HUES64 (cell line): Measurements from ENCODE around the gene RBM28.
"Not testable (repeated sequence)": the region's sequence is repeated elsewhere in the genome, so short reads cannot be mapped to it uniquely, and the experiment has no call there.

Source experiments
- H3K27ac ChIP-seq: 2 replicates; pipeline ENCODE4 v1.7.0; 2013; ENCODE audit warnings: low read depth, low read length, inconsistent platforms
- H3K27me3 ChIP-seq: 2 replicates; pipeline ENCODE4 v1.6.1; 2013; ENCODE audit warnings: mild to moderate bottlenecking, low read length; ENCODE audit not compliant: insufficient read depth
- H3K36me3 ChIP-seq: 2 replicates; pipeline ENCODE4 v1.6.1; 2013; ENCODE audit warnings: mild to moderate bottlenecking, low read length; ENCODE audit not compliant: insufficient read depth
- H3K4me1 ChIP-seq: 2 replicates; pipeline ENCODE4 v1.6.1; 2013; ENCODE audit warnings: mild to moderate bottlenecking, low read length, moderate library complexity; ENCODE audit not compliant: insufficient read depth
- H3K4me3 ChIP-seq: 2 replicates; pipeline ENCODE4 v1.5.1; 2013; ENCODE audit warnings: mild to moderate bottlenecking, low read length, moderate library complexity
- H3K9ac ChIP-seq: 2 replicates; pipeline ENCODE4 v1.6.1; 2013; ENCODE audit warnings: mild to moderate bottlenecking, low read depth, low read length
- H3K9me3 ChIP-seq: 2 replicates; pipeline ENCODE4 v1.6.1; 2013; ENCODE audit warnings: low read depth, low read length; ENCODE audit not compliant: insufficient read depth
- whole genome bisulfite sequencing: fragments of 150-250, 120-280 bp; methylation state at CpG from one replicate; pipeline ENCODE4 v1.1.7; 2013; ENCODE audit warnings: missing lambda C conversion rate; 5-methylcytosine and 5-hydroxymethylcytosine counted together

Gene RBM28

DNA sequence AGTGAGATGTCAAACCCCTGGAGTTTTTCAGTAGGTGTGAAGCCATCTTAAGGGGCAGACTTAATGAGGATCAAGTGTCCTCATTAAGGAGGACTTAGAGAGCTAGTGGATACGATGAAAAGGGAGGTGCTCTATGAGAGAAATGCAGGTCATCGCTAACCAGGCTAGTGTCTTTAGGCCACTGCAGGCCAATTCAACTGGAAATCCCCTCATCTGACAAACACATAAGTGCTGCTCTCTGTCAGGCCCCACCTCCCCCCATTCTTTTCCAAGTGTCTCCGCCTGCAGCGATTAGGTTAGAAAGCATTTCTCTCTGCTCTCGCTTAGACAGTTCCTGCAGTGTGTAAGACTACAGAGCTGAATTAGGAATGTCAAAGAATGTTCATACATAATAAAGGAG is 33.7 kb downstream of the RBM28 start:
- peaks cover 92% of the 10 kb centered on the region for H3K36me3 ChIP-seq
- 96% methylated on average over 5 of the region's 5 CpGs for WGBS
- no peaks in the 10 kb centered on the region for H3K4me1 ChIP-seq
- no peaks in the 10 kb centered on the region for H3K9me3 ChIP-seq
- no peaks in the 10 kb centered on the region for H3K27me3 ChIP-seq
- no peak overlapping the region for H3K4me3 ChIP-seq
- no peak overlapping the region for H3K27ac ChIP-seq
- H3K9ac ChIP-seq = no peak overlapping the region

DNA sequence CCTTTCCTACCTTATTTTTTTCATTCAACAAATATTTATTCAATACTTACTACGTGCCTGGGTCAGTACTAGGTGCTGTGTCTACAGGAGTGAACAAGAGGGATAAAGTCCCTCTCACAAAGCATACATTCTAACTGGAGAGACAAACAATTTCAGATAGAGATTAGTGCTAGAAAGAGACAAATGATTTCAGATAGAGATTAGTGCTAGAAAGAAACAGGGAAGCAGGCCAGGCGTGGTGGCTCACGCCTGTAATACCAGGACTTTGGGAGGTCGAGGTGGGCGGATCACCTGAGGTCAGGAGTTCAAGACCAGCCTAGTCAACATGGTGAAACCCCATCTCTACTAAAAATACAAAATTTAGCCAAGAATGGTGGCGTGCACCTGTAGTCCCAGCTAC is 34.6 kb downstream of the RBM28 start:
- WGBS = 96% methylated on average over 6 of the region's 6 CpGs
- no peak overlapping the region for H3K27ac ChIP-seq
- H3K36me3 ChIP-seq = peaks cover 89% of the 10 kb centered on the region
- H3K4me1 ChIP-seq = no peaks in the 10 kb centered on the region
- no peak overlapping the region for H3K4me3 ChIP-seq
- H3K27me3 ChIP-seq = no peaks in the 10 kb centered on the region
- no peak overlapping the region for H3K9ac ChIP-seq
- no peaks in the 10 kb centered on the region for H3K9me3 ChIP-seq

DNA sequence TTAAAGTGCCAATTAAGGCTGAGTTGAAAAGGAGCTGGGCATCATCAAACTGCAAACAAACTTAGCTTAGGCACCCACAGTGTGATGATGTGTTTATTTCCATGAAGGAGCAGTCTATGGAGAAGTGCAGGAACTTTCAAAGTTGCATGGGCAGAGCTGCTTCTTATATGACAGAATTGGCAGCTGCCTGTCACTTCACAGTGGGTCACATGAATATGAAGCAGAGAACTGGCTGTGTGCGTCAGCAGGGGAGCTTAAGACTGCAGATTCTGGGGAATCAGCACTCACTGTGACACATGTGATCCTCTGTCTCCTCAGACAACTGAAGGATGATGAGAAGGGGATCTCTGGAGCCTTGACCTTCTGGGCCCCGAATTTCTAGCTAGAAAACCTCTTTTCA is 36.6 kb downstream of the RBM28 start:
- no peak overlapping the region for H3K4me3 ChIP-seq
- no peaks in the 10 kb centered on the region for H3K27me3 ChIP-seq
- H3K9me3 ChIP-seq = no peaks in the 10 kb centered on the region
- no peak overlapping the region for H3K27ac ChIP-seq
- H3K36me3 ChIP-seq = peaks cover 80% of the 10 kb centered on the region
- no peak overlapping the region for H3K9ac ChIP-seq
- 95% methylated on average over 2 of the region's 2 CpGs for WGBS
- no peaks in the 10 kb centered on the region for H3K4me1 ChIP-seq

DNA sequence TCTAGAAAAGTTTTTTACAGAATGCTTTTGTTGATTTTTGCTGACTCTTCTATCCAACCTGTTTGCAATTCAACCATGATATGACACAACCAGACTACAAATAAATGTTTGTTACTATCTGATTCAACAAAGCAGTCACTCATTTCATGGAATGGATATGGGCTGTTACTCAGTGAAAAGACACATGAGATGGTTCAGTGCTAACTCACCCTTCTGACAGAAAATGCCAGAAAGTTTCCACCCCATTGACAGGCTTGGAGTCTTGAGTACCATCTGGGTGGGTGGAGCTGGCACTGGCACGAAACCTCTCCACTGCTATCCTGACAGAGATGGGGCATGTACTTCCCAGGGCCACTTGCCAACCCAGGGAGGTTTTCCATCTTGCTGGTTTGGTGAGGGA is 39.5 kb downstream of the RBM28 start:
- Histone ChIP-seq H3K27me3 (no peaks in the 10 kb centered on the region), H3K9ac (no peak overlapping the region), H3K27ac (no peak overlapping the region), H3K9me3 (no peaks in the 10 kb centered on the region), H3K4me1 (peaks cover 12% of the 10 kb centered on the region), H3K4me3 (no peak overlapping the region), H3K36me3 (peaks cover 52% of the 10 kb centered on the region)
- 94% methylated on average over 1 of the region's 1 CpG for WGBS

- 90% methylated on average over 5 of the region's 5 CpGs for WGBS
- Histone ChIP-seq H3K4me1 (peaks cover 17% of the 10 kb centered on the region), H3K9me3 (no peaks in the 10 kb centered on the region), H3K9ac (no peak overlapping the region), H3K27me3 (no peaks in the 10 kb centered on the region), H3K4me3 (no peak overlapping the region), H3K27ac (no peak overlapping the region), H3K36me3 (peaks cover 48% of the 10 kb centered on the region)
These were observed 40.1 kb downstream of the RBM28 start for GRCh38 chr7:128303643-128304042.

DNA sequence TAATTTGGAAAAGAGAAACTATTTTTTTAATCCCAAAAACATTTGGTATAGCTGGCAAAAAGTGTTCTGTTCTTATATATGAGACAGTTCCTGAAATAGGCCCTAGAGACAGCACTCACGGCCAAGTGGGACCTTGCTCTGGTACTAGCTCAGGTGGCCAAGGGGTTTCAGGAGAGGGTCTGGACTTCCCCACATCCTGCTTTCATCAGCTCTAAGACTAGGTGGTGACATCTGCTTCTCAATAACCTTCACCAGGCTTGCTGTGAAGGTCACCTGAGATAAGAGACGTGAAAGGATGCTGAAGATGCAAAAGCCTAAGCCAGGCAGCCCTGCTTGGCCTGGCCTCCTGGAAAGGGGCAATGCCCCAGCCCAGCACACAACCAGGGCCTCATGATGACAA is 40.6 kb downstream of the RBM28 start:
- 93% methylated on average over 2 of the region's 2 CpGs for WGBS
- Histone ChIP-seq H3K9ac (no peak overlapping the region), H3K27me3 (no peaks in the 10 kb centered on the region), H3K9me3 (no peaks in the 10 kb centered on the region), H3K4me3 (no peak overlapping the region), H3K36me3 (peaks cover 44% of the 10 kb centered on the region), H3K4me1 (peaks cover 23% of the 10 kb centered on the region), H3K27ac (no peak overlapping the region)

GRCh38 chr7:128302139-128302538 is 41.6 kb downstream of the RBM28 start:
- Histone ChIP-seq H3K27me3 (no peaks in the 10 kb centered on the region), H3K9me3 (no peaks in the 10 kb centered on the region), H3K9ac (no peak overlapping the region), H3K36me3 (peaks cover 34% of the 10 kb centered on the region), H3K4me3 (no peak overlapping the region), H3K27ac (no peak overlapping the region), H3K4me1 (peaks cover 24% of the 10 kb centered on the region)
- 89% methylated on average over 10 of the region's 10 CpGs for WGBS

GRCh38 chr7:128299109-128299607 is 44.5 kb downstream of the RBM28 start:
- WGBS = 12% methylated on average over 3 of the region's 7 CpGs
- peak overlapping the region; percentile 2; the same call in 1 of the 2 replicates for H3K9ac ChIP-seq
- no peaks in the 10 kb centered on the region for H3K9me3 ChIP-seq
- H3K27ac ChIP-seq = peak overlapping the region; percentile 86; the same call in 1 of the 2 replicates
- H3K4me1 ChIP-seq = peaks cover 24% of the 10 kb centered on the region
- H3K27me3 ChIP-seq = no peaks in the 10 kb centered on the region
- H3K36me3 ChIP-seq = peaks cover 10% of the 10 kb centered on the region
- H3K4me3 ChIP-seq = peak overlapping the region; percentile 11

DNA sequence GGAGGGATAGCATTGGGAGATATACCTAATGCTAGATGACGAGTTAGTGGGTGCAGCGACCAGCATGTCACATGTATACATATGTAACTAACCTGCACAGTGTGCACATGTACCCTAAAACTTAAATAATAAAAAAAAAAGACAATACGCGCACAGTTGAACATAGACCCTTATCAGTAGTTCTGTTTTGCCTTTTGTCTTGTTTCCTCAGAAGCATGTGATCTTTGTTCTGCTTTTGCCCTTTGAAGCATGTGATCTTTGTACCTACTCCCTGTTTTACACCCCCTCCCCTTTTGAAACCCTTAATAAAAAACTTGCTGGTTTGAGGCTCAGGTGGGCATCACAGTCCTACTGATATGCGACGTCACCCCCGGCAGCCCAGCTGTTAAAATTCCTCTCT is 45.7 kb downstream of the RBM28 start:
- not testable (repeated sequence) for H3K9ac ChIP-seq, H3K27ac ChIP-seq, H3K36me3 ChIP-seq, H3K27me3 ChIP-seq, H3K4me3 ChIP-seq, H3K9me3 ChIP-seq
- WGBS = 89% methylated on average over 5 of the region's 7 CpGs
- peaks cover 24% of the 10 kb centered on the region for H3K4me1 ChIP-seq

DNA sequence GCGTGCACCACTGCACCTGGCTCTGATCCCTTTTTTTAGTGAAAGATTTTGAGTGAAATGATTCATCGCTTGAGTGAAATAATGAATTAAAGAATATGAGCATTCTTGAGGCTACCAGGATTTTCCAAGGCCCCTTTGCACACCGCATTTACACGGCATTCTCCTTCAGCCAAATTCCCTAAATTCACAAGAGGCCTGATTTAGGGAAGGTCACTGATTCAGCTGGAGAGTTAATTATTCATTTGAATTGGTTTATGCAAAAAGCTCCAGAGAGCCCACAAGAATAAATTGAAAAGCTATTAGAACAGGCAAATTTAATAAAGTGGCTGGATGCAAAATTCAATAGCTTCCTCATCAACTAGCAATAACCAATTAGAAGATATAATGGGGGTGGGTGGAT is 56.2 kb downstream of the RBM28 start:
- Histone ChIP-seq H3K27me3 (no peaks in the 10 kb centered on the region), H3K9ac (no peak overlapping the region), H3K36me3 (0 out of 2 replicates have a peak, but pooled peaks cover 3% of the 10 kb centered on the region), H3K9me3 (peaks cover 11% of the 10 kb centered on the region), H3K27ac (no peak overlapping the region), H3K4me1 (no peaks in the 10 kb centered on the region), H3K4me3 (no peak overlapping the region)
- WGBS = 95% methylated on average over 4 of the region's 4 CpGs

GRCh38 chr7:128284102-128284501 is 59.6 kb downstream of the RBM28 start:
- Histone ChIP-seq H3K9ac (no peak overlapping the region), H3K4me3 (no peak overlapping the region)

More at GRCh38 chr7:128284102-128284501, 59.6 kb downstream of the RBM28 start:
- Histone ChIP-seq H3K36me3 (no peaks in the 10 kb centered on the region), H3K27ac (no peak overlapping the region), H3K4me1 (no peaks in the 10 kb centered on the region), H3K27me3 (no peaks in the 10 kb centered on the region), H3K9me3 (peaks cover 14% of the 10 kb centered on the region)
- 92% methylated on average over 7 of the region's 7 CpGs for WGBS
